Activated CD8-positive, alpha-beta T cell treated with anti-CD3 and anti-CD28 coated beads for 36 hours (primary cell): ENCODE measurements around the gene NPC2. TPM values are rescaled to one million over a fixed set of nuclear protein-coding genes. Genes with fewer than 3 reads are reported as not detected.

Source experiments
- ATAC-seq: fragments of 200-7000 bp; cut with Tn5 transposase; one replicate; pipeline ENCODE4 v1.10.0; 2021; ENCODE audit warnings: mild to moderate bottlenecking, moderate library complexity
- CTCF ChIA-PET: fragments of 350-600 bp; sonication (Branson Sonifier 250); formaldehyde crosslinking; loops from one replicate; lab custom pipeline; 2021; ENCODE audit warnings: antibody characterized with exemption; lab: Charles Lee
- POLR2A ChIA-PET: fragments of 350-600 bp; sonication (Branson Sonifier 250); formaldehyde crosslinking; loops from one replicate; lab custom pipeline; 2021; ENCODE audit warnings: antibody characterized with exemption; lab: Charles Lee
- DNase-seq: peaks from one replicate; pipeline ENCODE4 v3.0.0-alpha.2; 2020
- H3K27ac Mint-ChIP-seq: one replicate; pipeline ENCODE4 v1.8.0; 2021; ENCODE audit warnings: mild to moderate bottlenecking, mixed read lengths
- H3K27me3 Mint-ChIP-seq: one replicate; pipeline ENCODE4 v1.8.0; 2021; ENCODE audit warnings: mixed read lengths
- H3K36me3 Mint-ChIP-seq: one replicate; pipeline ENCODE4 v1.8.0; 2021; ENCODE audit warnings: low read depth, mixed read lengths
- H3K4me1 Mint-ChIP-seq: one replicate; pipeline ENCODE4 v1.8.0; 2021; ENCODE audit warnings: low read depth, mixed read lengths
- H3K4me3 Mint-ChIP-seq: one replicate; pipeline ENCODE4 v1.8.0; 2021; ENCODE audit warnings: mild to moderate bottlenecking, moderate library complexity, mixed read lengths
- H3K9me3 Mint-ChIP-seq: one replicate; pipeline ENCODE4 v1.8.0; 2021; ENCODE audit warnings: mixed read lengths
- intact Hi-C: fragments of 100-400 bp; cut with micrococcal nuclease; formaldehyde crosslinking; loops from one replicate; pipeline ENCODE4 v1.10.0; 2022
- total RNA-seq, 2 experiments: library from RNA; stranded (reverse); gene quantifications; one replicate each; pipeline ENCODE4 v1.2.3, GENCODE V29; 2021
- TF ChIP-seq, protein P1 (sequence below): fragments of 200-600 bp; IDR thresholded peaks from one replicate; pipeline ENCODE4 v1.8.0; 2022; ENCODE audit warnings: antibody characterized with exemption, mild to moderate bottlenecking

The NPC2 gene
- total RNA-seq, 2 experiments from 2014 or later: 19.1 to 21.0 TPM

DNA sequence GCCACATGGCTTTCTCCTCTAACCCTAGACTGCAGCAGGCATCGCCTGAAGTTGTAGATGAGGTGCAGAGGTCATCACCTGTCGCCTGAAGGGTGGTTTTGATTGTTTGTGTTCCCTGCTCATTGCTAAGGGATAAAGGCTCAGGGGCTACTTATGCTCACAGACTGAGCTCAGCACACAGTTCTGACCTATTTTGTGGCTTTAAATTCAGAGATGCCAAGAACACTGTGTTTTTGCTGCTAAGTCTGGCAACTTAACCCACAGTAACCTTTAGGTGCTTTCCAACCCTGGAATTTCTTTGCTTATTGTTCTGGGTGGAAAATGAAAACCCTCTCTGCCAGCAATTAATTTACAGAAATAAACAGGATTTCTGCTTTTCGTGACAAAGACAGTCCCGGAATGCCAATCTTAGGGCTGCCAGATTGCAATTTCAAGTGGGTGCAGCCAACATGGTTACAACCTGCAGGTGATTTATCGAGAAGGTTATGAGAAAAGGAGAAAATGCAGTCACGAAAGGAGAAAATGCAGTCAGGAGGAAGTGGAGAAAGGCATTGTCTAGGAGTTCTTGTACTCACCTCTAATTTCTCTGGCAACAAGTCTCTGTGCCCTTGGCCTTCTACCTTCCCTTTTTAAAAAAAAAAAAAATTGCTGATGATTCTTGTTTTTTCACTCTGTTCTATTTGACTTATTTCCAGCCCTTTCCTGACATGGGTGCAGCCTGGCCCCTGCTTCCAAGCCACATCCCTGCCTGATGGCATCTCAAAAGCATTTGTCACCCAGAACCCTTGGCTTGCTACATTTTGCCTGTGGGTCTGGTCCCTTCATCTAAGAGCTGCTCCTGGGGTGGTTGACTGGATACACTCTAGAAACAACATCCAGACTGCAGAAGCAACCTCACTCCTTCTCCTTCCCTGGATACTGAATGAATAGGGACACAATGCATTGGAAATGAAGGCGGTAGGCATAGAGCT, 23.3 kb downstream of the NPC2 start:
- POLR2A ChIA-PET: interaction anchor here (0.6 kb wide), 1 partner anchor 42 kb away, joined by 3 read pairs; no protein-coding TSS in a partner anchor
- H3K36me3 Mint-ChIP-seq: no peaks in the 10 kb centered on the region
- TF ChIP-seq, protein P1, sequence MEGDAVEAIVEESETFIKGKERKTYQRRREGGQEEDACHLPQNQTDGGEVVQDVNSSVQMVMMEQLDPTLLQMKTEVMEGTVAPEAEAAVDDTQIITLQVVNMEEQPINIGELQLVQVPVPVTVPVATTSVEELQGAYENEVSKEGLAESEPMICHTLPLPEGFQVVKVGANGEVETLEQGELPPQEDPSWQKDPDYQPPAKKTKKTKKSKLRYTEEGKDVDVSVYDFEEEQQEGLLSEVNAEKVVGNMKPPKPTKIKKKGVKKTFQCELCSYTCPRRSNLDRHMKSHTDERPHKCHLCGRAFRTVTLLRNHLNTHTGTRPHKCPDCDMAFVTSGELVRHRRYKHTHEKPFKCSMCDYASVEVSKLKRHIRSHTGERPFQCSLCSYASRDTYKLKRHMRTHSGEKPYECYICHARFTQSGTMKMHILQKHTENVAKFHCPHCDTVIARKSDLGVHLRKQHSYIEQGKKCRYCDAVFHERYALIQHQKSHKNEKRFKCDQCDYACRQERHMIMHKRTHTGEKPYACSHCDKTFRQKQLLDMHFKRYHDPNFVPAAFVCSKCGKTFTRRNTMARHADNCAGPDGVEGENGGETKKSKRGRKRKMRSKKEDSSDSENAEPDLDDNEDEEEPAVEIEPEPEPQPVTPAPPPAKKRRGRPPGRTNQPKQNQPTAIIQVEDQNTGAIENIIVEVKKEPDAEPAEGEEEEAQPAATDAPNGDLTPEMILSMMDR: no peak
- DNase-seq: no peak
- no peak for ATAC-seq
- intact Hi-C loops: no loop called here
- CTCF ChIA-PET: interaction anchor here (0.8 to 1.5 kb wide), 2 partner anchors 9 to 10 kb away, joined by 3 read pairs; no protein-coding TSS in a partner anchor
- H3K4me3 Mint-ChIP-seq: no peak overlapping the region
- H3K27ac Mint-ChIP-seq: no peak overlapping the region
- no peaks in the 10 kb centered on the region for H3K27me3 Mint-ChIP-seq
- H3K9me3 Mint-ChIP-seq: no peaks in the 10 kb centered on the region
- no peaks in the 10 kb centered on the region for H3K4me1 Mint-ChIP-seq

DNA sequence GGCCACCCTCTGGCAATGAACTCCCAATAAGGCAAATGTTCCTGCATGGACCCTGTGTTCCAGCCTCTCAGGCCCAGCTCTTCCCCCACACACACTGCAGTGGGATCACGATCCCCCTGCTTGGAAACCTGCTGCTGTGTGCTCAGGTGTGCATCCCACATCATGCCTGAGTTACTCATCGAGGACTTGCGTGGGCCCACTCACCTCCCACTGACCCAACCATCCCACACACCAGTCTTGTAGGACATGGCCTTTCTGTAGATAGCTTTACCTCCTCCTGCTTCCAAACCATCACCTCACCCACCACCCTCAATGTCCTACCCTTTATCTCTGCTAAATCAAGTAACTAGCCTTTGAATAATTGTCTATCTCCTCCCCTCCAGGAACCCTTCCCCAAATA, 24.6 kb downstream of the NPC2 start:
- CTCF ChIA-PET: no interaction called here

DNA sequence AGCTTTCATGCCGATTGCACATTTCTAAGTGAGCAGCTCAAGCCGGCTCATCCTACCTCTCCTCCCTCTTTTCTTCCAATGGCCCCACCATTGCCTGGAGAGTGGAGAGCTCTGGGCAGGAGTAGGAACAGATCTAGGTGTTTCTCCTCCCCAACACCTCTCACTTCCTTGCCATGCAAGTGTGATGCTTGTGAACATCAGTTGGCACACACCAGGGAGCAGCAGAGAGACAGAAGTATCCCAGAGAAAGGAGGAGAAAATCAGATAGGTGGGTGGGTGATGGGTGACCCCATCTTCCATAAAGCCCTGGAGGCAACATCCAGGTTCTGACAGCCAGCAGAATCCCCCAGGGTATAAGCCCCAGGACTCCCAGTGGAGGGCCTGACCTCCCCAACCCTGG, 27.8 kb downstream of the NPC2 start:
- H3K9me3 Mint-ChIP-seq: no peaks in the 10 kb centered on the region
- ChIA-PET CTCF (no interaction called here), POLR2A (interaction anchor here (0.7 kb wide), 1 partner anchor 93 kb away, joined by 3 read pairs; no protein-coding TSS in a partner anchor)
- TF ChIP-seq, protein P1: no peak
- no peaks in the 10 kb centered on the region for H3K36me3 Mint-ChIP-seq
- no peak overlapping the region for H3K4me3 Mint-ChIP-seq
- ATAC-seq (no peak), DNase-seq (no peak)
- H3K27me3 Mint-ChIP-seq: peaks cover 1% of the 10 kb centered on the region
- no peak overlapping the region for H3K27ac Mint-ChIP-seq
- intact Hi-C loops: no loop called here
- H3K4me1 Mint-ChIP-seq: no peaks in the 10 kb centered on the region

More for the DNA sequence above, 24.6 kb downstream of the NPC2 start:
- TF ChIP-seq, protein P1: no peak
- intact Hi-C loops: no loop called here
- no peaks in the 10 kb centered on the region for H3K4me1 Mint-ChIP-seq
- ATAC-seq (no peak), DNase-seq (no peak)
- no peaks in the 10 kb centered on the region for H3K36me3 Mint-ChIP-seq
- no peaks in the 10 kb centered on the region for H3K9me3 Mint-ChIP-seq
- no peak overlapping the region for H3K27ac Mint-ChIP-seq
- no peaks in the 10 kb centered on the region for H3K27me3 Mint-ChIP-seq
- POLR2A ChIA-PET: no interaction called here
- H3K4me3 Mint-ChIP-seq: no peak overlapping the region

DNA sequence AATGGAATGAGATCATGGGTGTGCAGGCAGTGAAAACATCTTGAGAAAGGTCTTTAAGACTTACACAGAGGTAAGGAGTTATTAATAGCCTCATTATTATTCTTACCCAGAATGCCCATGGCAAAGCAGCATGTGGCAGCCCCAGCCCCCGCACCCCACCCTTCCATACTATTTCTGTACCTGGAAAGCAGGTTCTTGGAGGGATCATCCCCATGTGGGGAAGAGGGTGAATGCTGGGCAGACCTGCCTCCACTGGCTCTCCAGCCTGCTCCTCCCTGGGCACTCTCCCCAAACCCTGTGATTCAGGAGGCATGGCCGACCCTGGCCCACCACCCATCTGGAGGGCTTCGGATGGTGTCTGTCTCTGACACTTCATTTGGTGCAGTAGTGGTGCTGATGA, 28.3 kb downstream of the NPC2 start:
- no peaks in the 10 kb centered on the region for H3K36me3 Mint-ChIP-seq
- TF ChIP-seq, protein P1: no peak
- H3K9me3 Mint-ChIP-seq: no peaks in the 10 kb centered on the region
- CTCF ChIA-PET: no interaction called here
- no peak overlapping the region for H3K4me3 Mint-ChIP-seq
- DNase-seq (no peak), ATAC-seq (no peak)
- no peaks in the 10 kb centered on the region for H3K4me1 Mint-ChIP-seq
- H3K27me3 Mint-ChIP-seq: peaks cover 1% of the 10 kb centered on the region
- H3K27ac Mint-ChIP-seq: no peak overlapping the region
- POLR2A ChIA-PET: interaction anchor here (0.7 kb wide), 1 partner anchor 94 kb away, joined by 3 read pairs; no protein-coding TSS in a partner anchor
- intact Hi-C loops: no loop called here

DNA sequence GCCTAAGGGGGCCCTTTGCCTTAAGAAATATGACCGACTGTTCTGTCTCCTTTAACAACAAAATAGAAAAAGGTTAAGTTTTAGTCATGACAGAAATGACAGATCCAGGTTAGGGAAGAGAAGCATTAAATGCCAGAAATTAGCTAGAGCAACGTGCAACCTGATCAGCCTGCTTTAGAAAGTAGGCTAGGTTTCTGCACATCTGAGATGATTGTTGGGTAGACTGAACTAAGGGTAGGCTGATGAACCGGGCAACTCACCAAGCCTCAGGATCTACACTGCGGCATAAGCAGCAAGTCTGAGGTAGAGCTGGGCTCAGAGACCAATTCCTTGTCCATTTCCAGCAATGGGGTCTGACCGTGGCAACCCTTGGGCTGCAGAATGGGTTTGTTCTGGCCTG, 29.4 kb downstream of the NPC2 start:
- TF ChIP-seq, protein P1: no peak
- CTCF ChIA-PET: no interaction called here
- H3K4me1 Mint-ChIP-seq: no peaks in the 10 kb centered on the region

More for the DNA sequence above, 29.4 kb downstream of the NPC2 start:
- DNase-seq: no peak
- intact Hi-C loops: no loop called here
- POLR2A ChIA-PET: interaction anchor here (1.1 to 1.3 kb wide), 2 partner anchors 11 to 63 kb away, joined by 3 read pairs; no protein-coding TSS in a partner anchor
- no peak overlapping the region for H3K27ac Mint-ChIP-seq
- H3K4me3 Mint-ChIP-seq: no peak overlapping the region
- ATAC-seq: no peak
- no peaks in the 10 kb centered on the region for H3K9me3 Mint-ChIP-seq
- no peaks in the 10 kb centered on the region for H3K36me3 Mint-ChIP-seq
- peaks cover 1% of the 10 kb centered on the region for H3K27me3 Mint-ChIP-seq
